GM13977 (cell line): ENCODE data around the gene ESR1.

Source experiments
- DNase-seq: peaks from one replicate; pipeline ENCODE4 v3.0.0; 2012; ENCODE audit warnings: low spot score
- in situ Hi-C: fragments of 300-500 bp; cut with MboI; formaldehyde crosslinking; loops from one replicate; pipeline ENCODE4 v1.12.0; 2022; ENCODE audit warnings: low sequenced_read_pairs, low pct_unique_long_range_greater_than_20kb, mixed read lengths, inconsistent platforms; ENCODE audit not compliant: unreplicated experiment
- TF ChIP-seq, protein P1 (sequence below): IDR thresholded peaks from 2 replicates; pipeline ENCODE4 v1.5.1; 2012; ENCODE audit warnings: mild to moderate bottlenecking, control low read depth; ENCODE audit not compliant: insufficient read depth; ENCODE audit errors: extremely low read depth, missing control alignments

ESR1 gene

DNA sequence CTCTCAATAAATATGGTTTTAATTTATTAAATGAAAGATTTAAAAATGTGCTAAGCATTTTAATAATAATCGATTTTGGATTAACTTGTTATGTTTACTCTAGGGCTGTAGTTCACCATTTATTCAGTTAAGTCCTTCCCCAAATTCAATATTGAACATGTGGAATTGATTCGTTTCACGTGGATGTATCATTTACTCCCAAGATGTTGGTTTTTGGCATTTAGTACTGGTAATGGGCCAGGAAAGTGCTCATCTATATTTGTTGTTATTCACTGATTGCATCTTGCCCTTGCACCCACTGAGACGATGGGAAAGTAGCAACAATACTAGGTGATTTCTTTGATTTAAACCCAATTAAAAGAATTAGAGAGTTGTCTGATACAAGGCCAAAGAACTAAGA lies 97.1 kb downstream of the ESR1 start:
- in situ Hi-C loops, result no loop called here
- TF ChIP-seq, protein P1, sequence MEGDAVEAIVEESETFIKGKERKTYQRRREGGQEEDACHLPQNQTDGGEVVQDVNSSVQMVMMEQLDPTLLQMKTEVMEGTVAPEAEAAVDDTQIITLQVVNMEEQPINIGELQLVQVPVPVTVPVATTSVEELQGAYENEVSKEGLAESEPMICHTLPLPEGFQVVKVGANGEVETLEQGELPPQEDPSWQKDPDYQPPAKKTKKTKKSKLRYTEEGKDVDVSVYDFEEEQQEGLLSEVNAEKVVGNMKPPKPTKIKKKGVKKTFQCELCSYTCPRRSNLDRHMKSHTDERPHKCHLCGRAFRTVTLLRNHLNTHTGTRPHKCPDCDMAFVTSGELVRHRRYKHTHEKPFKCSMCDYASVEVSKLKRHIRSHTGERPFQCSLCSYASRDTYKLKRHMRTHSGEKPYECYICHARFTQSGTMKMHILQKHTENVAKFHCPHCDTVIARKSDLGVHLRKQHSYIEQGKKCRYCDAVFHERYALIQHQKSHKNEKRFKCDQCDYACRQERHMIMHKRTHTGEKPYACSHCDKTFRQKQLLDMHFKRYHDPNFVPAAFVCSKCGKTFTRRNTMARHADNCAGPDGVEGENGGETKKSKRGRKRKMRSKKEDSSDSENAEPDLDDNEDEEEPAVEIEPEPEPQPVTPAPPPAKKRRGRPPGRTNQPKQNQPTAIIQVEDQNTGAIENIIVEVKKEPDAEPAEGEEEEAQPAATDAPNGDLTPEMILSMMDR, result no peak
- no peak for DNase-seq

DNA sequence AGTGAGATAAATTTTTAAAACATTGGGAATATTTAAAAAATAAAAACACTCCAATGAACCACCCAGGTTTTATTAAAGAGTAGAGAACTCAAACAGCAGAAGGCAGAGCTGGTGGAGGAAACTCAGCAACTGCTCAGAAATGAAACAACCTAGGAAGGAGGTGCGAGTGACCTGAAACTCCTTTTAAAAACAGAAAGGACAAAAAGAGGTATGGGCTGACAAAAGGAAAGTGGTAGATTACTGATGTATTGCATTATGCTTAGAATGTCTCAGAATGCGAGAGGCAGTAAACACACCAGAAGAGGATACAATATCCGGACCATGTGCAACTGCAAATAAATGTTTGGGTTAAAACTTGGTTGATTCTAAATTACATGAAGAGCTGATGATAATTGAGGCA lies 97.6 kb downstream of the ESR1 start:
- TF ChIP-seq, protein P1, result no peak
- in situ Hi-C loops, result no loop called here

DNA sequence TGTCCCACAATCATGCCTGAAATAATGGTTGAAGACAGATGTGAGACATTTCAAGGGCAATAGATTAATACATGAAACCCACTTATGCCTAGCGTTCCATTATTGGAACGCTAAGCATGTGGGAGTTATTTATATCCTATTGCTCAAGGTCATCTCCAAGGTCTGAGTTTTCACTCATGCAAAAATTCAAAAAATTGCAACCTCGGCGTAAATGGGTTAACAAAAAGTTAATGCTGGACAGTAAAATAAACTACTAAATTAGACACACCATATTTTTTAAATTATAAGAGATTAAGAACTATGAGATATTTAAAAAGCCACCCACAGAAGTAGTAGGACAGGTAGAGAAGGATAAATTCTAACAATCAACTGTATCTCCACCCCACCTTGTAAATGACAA lies 98.4 kb downstream of the ESR1 start:
- in situ Hi-C loops, result no loop called here
- TF ChIP-seq, protein P1, result no peak
- no peak for DNase-seq

More for the DNA sequence above, 97.6 kb downstream of the ESR1 start:
- no peak for DNase-seq

DNA sequence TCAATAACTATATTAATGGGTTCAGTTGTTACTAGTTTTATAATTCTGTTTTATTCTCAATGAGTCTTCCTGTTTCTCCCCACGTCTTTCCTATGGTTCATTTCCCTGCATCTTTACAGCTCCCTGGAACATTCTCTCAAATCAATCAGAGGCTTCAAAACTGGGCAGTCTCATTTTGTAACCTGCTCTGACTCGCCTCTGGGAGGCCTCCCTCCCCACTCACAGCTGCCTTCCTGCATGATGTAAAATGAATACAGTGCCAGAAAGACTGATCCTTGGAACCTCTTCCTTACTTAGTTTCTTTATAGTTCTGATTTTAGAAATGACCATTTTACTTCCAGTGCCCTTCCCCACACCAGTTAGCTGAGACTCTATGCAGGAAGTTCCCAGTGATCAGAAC lies 103.9 kb downstream of the ESR1 start:
- TF ChIP-seq, protein P1, result no peak
- in situ Hi-C loops, result no loop called here
- DNase-seq, result no peak

DNA sequence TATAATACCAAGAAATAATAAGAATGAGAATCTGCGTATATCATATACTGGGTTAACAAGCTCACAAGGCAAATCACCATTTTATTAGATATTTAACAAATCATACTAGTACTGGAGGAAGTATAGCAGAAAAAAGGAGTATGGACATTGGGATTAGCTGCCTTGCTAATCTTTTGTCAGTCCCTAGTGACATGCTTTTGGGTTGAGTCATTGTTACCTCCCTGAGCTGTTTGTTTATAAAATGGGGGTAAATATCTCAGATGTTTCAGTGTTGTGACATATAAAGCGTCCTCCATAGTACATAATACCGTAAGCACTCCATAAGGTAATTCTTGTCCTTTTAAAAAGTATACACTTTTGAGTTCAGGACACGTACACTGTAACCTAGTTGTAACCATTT lies 107.0 kb downstream of the ESR1 start:
- TF ChIP-seq, protein P1, result no peak
- in situ Hi-C loops, result no loop called here
- DNase-seq, result no peak

DNA sequence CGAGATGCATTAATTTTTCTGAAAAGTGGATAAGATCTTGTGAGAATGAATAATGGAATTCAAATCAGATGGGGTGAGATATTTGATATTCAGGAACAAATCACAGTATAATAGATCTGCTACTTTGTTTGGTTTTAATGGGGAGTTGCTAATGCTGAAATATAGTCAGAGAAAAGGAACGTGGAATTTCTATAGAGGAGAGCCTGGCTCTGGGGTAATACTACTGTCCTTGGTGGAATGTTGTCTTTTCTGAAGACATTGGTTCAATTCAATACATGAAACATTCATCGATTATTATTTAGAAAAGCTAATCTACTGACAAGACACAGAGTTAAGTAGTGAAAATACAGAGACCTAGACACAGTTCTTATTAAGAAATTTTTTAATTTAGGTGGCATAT lies 108.6 kb downstream of the ESR1 start:
- DNase-seq, result no peak
- TF ChIP-seq, protein P1, result no peak
- in situ Hi-C loops, result no loop called here

DNA sequence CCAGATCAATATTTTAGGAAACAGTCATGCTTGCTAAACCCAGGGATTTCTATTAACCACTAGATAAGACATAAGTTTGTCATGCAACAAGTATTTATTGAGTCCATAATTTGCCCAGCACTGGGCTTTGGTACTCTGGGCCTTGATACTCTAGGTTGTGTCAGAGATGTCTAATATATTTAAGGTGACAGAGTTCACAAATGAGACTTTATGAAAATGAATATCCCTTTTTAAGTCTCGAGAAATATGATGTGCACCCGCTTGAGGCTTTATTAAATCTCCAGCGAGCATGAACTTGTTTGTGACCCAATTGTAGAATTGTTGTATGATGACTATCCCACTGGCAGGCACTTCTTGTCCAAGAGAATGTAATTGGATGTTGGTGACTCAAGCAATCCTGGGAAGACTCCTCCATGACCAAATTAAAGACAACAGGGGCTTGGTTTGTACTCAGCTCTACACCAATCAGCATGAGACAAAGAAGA lies 109.2 kb downstream of the ESR1 start:
- TF ChIP-seq, protein P1, result no peak
- in situ Hi-C loops, result no loop called here
- DNase-seq, result no peak
